SK-N-MC (cell line): ENCODE measurements around the gene NBPF4.

Experiments
- EZH2 ChIP-seq: fragments of 200-600 bp; sonication (generic); IDR thresholded peaks from one replicate; pipeline ENCODE4 v1.6.1; 2017; ENCODE audit warnings: antibody characterized with exemption
- POLR2AphosphoS5 ChIP-seq: IDR thresholded peaks from 2 replicates; pipeline ENCODE4 v1.6.1; 2012; ENCODE audit warnings: mild to moderate bottlenecking, low read depth, low read length, borderline replicate concordance

GRCh38 chr1:108190001-108190634 is 53.8 kb downstream of the NBPF4 start:
- TF ChIP-seq POLR2AphosphoS5 (no peak), EZH2 (no peak)
